ENCODE data around the gene SFXN5.

Gene SFXN5

DNA sequence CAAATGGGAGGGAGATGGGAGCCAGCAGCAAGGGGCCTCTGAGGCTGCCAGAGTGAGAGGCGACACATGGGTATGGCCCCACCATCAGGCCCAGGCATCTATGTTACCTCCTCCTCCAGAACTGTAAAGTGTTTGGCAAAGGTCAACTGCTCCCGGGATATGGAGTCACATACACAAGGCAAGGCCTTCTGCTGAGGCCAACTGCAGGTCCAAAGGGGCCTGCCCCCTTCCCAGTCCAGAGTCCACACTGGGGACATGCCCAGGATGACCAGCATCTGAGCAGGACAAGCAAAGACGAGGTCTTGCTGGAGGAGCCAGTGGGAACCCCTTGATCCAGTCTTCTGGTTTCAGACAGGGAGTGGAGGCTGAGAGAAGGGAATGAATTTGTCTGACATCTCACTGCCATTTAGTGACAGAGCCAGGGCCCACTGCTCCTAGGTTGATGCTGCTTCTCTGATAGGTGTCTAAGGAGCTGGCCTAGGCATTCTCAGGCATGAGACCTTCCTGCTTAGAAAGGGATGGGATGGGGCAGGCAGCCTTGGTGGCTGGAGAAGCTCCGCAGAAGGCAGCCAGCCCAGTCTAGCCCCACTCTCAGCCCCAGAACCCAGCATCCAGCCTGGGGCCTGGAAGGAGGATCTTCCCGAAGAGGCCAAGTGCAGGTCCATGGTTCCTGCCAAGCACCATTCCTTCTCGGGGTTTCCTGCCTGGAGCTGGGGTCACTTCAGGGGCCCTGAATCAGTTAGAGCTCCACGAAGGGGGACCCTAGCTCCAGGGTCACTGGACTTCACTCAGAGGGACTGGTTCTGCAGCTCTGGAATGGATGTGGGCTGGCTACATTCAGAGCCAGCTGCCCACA, 127.7 kb downstream of the SFXN5 start:
- H3K4me3 ChIP-seq (ENCODE audit: low read depth, low read length) = no peak overlapping the region
- DNase-seq (ENCODE audit: low read depth) = no peak
- TF ChIP-seq, protein P1, sequence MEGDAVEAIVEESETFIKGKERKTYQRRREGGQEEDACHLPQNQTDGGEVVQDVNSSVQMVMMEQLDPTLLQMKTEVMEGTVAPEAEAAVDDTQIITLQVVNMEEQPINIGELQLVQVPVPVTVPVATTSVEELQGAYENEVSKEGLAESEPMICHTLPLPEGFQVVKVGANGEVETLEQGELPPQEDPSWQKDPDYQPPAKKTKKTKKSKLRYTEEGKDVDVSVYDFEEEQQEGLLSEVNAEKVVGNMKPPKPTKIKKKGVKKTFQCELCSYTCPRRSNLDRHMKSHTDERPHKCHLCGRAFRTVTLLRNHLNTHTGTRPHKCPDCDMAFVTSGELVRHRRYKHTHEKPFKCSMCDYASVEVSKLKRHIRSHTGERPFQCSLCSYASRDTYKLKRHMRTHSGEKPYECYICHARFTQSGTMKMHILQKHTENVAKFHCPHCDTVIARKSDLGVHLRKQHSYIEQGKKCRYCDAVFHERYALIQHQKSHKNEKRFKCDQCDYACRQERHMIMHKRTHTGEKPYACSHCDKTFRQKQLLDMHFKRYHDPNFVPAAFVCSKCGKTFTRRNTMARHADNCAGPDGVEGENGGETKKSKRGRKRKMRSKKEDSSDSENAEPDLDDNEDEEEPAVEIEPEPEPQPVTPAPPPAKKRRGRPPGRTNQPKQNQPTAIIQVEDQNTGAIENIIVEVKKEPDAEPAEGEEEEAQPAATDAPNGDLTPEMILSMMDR (IDR thresholded peaks at IDR 0.05; ENCODE audit: insufficient read depth, low read depth, low read length, missing control alignments) = no peak

DNA sequence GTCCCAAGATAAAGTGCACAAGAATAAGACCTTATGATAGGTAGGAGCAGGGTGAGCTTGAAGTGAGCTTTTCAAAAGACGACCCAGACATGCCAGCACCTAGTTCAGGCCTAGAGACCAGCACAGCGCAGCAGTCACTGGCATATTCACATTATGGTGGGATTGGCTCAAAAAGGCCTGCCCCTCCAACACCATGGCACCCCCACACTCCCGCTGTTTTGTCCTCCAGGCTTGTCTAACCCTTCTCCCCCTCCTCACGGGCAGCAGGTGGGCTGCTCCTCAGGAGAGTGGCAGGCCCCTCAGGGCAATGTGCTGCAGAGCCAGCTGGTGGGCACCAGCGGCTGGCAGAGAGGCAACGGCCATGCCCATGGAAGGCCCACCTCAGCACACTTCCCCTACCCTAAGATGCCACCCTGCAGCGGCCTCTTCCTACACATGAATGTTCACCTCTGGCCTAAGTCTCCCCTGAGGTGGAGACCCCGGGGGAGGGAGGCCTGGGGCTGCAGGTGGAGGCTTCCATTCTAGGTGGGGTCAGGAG, 128.6 kb downstream of the SFXN5 start:
- TF ChIP-seq, protein P1 (IDR thresholded peaks at IDR 0.05; ENCODE audit: insufficient read depth, low read depth, low read length, missing control alignments) = no peak
- no peak for DNase-seq (ENCODE audit: low read depth)
- H3K4me3 ChIP-seq (ENCODE audit: low read depth, low read length) = no peak overlapping the region

DNA sequence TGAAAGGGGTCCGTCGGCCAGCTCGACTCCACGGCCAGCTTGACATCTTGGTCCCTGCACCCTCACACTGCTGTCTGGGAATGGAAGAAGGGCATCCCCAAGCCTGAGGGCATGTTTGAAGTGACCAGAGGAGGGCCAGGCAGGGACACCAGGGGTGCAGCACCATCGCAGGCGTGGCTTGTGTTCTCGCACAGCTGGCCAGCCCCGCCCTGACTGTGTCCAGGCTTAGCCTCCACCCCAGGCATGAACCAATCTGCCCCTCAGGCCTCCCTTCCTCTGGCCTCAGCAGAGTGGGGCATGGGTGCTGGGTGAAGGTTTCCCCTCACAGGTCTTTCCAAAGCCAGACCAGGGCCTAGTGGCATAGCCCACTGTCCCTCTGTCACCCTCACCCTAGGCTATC, 129.2 kb downstream of the SFXN5 start:
- TF ChIP-seq, protein P1 (IDR thresholded peaks at IDR 0.05; ENCODE audit: insufficient read depth, low read depth, low read length, missing control alignments) = no peak
- H3K4me3 ChIP-seq (ENCODE audit: low read depth, low read length) = no peak overlapping the region
- DNase-seq (ENCODE audit: low read depth) = no peak

DNA sequence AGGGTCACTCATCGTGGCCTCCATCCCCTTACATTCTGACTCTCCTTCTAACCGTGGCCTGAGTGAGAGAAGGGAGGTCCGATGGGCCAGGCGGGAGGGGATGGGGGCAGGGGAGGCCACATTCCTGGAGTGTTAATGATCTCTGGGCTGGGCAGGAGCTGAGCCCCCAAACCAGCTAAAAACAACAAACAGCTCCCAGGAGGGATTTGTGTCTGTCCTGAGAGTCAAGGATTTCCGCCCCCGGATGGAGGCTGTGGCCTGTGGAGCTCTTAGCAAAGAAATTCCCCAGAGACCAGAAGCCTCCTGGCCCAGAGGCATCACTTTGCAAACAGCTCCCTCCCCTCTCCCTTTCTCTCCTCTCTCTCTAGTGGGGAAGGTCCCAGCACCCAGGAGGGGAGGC, 130.7 kb downstream of the SFXN5 start:
- no peak overlapping the region for H3K4me3 ChIP-seq (ENCODE audit: low read depth, low read length)
- DNase-seq (ENCODE audit: low read depth) = no peak
- TF ChIP-seq, protein P1 (IDR thresholded peaks at IDR 0.05; ENCODE audit: insufficient read depth, low read depth, low read length, missing control alignments) = no peak

DNA sequence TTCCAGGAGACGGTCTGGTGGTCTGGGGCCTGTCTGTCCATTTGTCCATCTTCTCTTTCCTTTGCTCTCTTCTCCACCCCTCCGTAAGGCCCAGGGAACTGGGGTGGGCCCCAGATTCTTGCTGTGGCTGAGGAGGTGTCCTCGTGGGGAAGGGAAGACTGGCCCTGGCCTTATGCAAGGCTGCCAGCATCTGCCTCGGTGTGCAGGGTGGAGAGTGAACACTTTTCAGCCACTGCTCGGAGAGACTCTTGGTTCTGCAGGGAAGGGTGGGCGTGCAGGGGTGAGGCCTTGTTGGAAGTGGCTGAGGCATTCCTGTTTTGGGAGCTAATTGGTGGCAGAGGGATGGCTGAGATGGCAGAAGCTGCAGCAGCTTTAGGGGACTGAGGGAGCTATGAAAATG, 131.2 kb downstream of the SFXN5 start:
- DNase-seq (ENCODE audit: low read depth) = no peak
- H3K4me3 ChIP-seq (ENCODE audit: low read depth, low read length) = no peak overlapping the region
- TF ChIP-seq, protein P1 (IDR thresholded peaks at IDR 0.05; ENCODE audit: insufficient read depth, low read depth, low read length, missing control alignments) = no peak

DNA sequence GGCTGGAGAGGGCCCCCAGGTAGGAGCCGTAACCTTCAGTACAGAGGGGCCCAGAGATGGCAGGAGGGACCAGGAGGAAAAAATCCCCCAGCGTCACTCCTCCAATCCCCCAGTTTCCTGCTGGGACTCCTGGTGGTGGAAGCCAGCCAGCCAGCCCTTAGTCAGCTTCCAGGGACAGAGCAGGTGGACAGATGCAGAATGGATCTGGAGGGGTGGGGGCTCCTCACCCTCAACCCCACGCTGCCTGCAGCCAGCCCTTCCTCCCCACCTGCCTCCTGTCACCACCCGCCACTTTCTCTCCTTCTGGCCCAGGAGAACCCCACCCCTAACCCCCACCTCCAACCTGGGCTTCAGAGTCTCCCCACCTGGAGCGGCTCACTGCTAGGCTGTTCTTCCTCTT, 133.1 kb downstream of the SFXN5 start:
- TF ChIP-seq, protein P1 (IDR thresholded peaks at IDR 0.05; ENCODE audit: insufficient read depth, low read depth, low read length, missing control alignments) = no peak
- no peak for DNase-seq (ENCODE audit: low read depth)
- H3K4me3 ChIP-seq (ENCODE audit: low read depth, low read length) = no peak overlapping the region

DNA sequence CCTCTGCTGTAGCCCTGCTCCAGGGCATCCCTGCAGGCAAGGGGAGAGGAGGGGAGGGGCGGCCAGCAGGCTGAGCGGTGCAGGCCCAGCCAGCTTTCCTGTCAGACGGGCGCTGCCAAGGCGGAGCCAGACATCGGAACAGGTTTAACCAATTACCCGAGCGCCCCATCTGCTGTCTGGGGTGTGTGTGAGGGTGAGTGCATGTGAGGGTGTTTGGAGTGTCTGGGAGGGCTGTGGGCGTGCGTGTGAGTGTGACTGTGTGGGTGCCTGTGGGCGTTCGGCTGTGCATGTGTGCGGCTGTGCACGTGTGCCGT, 134.2 kb downstream of the SFXN5 start:
- no peak overlapping the region for H3K4me3 ChIP-seq (ENCODE audit: low read depth, low read length)
- no peak for DNase-seq (ENCODE audit: low read depth)
- TF ChIP-seq, protein P1 (IDR thresholded peaks at IDR 0.05; ENCODE audit: insufficient read depth, low read depth, low read length, missing control alignments) = no peak

Data from GM12865 (cell line).